Measurements from ENCODE around the gene TUFT1.

The TUFT1 gene

DNA sequence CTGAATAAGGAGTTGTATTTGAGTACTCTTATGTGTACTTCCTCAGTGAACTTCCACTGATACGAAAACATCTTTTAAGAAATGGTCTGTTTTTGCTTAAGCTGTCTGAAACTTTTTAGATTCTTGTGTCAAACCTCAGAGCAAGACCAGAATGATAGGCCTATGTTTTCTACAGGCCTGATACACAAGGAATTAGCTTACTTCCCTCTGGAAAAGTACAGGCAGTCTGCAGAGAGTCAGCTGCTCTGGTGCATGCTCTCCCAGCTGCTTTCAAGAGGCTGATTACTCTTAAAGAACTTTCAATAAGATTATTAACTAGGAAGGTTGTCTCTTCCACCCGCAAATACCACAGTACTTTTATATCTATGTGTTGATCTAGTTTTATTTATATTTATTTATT, 81.2 kb downstream of the TUFT1 start:
- TF ChIP-seq, protein P1, sequence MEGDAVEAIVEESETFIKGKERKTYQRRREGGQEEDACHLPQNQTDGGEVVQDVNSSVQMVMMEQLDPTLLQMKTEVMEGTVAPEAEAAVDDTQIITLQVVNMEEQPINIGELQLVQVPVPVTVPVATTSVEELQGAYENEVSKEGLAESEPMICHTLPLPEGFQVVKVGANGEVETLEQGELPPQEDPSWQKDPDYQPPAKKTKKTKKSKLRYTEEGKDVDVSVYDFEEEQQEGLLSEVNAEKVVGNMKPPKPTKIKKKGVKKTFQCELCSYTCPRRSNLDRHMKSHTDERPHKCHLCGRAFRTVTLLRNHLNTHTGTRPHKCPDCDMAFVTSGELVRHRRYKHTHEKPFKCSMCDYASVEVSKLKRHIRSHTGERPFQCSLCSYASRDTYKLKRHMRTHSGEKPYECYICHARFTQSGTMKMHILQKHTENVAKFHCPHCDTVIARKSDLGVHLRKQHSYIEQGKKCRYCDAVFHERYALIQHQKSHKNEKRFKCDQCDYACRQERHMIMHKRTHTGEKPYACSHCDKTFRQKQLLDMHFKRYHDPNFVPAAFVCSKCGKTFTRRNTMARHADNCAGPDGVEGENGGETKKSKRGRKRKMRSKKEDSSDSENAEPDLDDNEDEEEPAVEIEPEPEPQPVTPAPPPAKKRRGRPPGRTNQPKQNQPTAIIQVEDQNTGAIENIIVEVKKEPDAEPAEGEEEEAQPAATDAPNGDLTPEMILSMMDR (IDR thresholded peaks at IDR 0.05; ENCODE audit: insufficient read depth, missing control alignments), result no peak
- FAIRE-seq (peak; percentile 69), DNase-seq (ENCODE audit: insufficient read length, low spot score) (no peak)

DNA sequence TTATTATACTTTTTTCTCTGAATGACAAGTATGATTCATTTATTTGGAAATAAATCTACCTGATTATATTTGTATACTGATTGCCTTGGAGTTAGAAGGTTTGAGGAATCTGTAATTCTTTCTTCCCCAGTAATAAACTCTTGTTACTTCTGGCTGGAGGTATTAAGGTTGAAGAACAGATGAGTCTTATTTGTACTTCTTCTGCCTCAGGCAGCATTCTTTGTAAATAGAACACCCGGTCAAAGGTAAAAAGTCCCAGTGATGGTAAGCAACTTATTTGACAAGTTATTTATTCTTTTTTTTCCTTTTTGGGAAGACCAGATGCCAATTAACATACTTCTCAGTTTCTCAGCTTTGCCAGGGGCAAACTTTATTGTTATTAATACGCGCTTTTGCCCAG, 84.7 kb downstream of the TUFT1 start:
- FAIRE-seq (no peak), DNase-seq (ENCODE audit: insufficient read length, low spot score) (no peak)
- TF ChIP-seq, protein P1 (IDR thresholded peaks at IDR 0.05; ENCODE audit: insufficient read depth, missing control alignments), result no peak

DNA sequence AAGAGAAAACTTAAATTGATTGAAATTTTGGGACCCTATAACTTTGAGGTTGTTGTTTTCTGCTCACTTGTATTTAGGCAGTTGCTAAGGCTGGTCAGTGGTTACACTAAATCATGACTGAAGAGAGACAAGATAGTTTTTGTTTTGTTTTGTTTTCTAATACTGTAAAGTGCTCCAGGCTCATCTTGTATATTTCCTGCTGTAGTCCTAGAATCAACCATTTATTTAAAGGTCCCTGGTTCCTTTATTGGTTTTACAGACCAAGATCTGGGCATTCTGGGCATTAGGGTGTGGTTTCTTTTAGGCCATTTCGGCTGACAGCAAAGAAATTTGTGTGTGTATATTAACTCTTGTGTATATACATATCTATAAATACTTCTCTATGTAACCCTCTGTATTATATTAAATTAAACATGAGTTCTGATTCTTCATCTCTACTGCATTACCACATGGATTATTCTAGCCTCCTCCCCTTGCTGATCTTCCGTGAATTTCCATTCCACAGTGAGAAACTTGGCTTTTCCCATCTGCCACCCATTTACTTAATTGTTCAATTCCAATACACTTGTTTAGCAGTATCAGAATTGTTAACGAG, 86.7 kb downstream of the TUFT1 start:
- TF ChIP-seq, protein P1 (IDR thresholded peaks at IDR 0.05; ENCODE audit: insufficient read depth, missing control alignments), result no peak
- DNase-seq (ENCODE audit: insufficient read length, low spot score), result no peak
- FAIRE-seq, result no peak

DNA sequence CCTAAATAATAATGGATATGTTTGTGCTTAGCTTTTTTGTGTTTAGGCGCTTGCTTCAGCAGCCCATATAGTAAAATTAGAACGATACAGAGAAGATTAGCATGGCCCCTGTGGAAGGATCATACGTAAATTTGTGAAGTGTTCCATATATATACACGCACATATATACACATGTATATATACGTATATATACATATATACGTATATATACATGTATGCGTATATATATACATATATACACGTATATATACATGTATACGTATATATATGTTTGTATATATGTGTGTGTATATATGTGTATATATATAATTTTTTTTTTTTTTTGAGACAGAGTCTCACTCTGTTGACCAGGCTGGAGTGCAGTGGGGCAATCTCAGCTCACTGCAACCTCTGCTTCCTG, 89.2 kb downstream of the TUFT1 start:
- DNase-seq (ENCODE audit: insufficient read length, low spot score), result no peak
- FAIRE-seq, result no peak
- TF ChIP-seq, protein P1 (IDR thresholded peaks at IDR 0.05; ENCODE audit: insufficient read depth, missing control alignments), result no peak

Measured in D721Med (cell line).